IPS DF 19.7 (cell line): Measurements from ENCODE around the gene PHLPP1.
A peak's percentile ranks its signal among the peaks of the same experiment; 100 is the strongest.

Experiments
- DNase-seq: peaks from one replicate; pipeline ENCODE4 v3.0.0-alpha.2; 2013; ENCODE audit warnings: low read depth, low spot score

The PHLPP1 gene

DNA sequence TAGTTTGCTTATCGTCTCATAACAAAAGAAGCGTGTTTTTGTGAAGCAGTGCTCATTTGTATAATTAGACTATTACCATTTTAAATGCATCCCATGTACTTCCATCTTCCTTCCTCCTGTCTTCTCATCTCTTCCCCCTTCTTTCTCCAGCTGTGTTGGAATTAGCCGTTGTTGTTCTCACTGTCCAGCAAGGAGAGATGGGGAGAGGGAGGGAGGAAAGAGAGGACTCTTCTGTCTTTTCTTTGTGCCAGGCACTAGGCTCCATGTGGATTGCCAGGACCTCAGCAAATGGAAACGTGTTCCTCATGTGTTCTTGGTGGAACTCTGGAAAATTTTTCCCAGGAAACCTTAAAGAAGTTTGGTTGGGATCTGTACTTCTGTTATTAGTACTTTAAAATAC is 131.7 kb downstream of the PHLPP1 start:
- no peak for DNase-seq

DNA sequence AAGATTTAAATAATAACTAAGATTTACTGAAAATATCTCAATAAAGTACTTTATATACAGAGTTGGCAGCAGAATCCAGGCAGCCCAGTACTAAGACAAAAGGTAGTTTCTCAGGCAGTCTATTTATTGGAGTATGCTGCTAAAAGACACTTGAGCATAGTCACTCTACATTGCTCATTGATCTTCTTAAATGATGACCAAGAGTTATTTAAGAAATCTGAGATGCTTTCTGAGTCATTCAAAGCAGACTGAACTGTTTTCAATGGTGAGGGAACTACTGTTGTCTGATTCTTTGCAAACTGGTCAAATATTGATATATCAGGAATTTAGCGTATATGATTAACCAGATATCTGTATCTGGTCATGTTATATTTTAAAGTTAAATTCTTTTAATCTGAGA is 133.6 kb downstream of the PHLPP1 start:
- no peak for DNase-seq

DNA sequence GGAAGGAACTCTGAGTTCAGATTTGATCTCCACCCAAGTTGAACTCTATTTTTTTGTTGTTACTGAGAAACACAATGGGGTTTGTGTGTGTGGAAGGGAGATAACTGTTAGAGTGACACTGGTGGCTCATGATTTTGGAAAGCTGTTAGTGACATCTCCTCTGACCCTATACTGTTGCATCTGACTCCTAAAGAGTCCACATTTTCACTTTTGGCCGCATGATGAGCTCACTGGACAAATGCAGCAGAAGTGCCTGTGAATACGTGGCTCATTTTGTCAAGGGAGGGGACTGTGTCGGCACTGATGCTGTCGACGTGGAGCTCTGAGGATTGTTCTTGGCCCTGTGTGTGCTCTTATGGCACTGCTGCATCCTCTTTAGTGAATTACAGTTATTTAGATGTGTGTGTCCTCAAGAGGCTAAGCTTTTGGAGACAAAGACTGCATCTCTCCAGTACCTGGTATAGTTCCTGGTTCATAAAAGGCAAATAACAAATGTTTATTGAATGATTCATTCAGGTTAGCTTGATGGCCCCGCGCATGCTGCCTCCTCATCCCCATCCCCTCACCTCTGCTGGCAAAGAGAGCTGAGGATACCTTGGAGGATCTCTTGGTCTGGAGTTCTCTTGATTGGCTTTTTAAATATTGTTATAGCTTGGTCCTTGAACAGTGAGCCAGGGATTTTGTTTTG is 135.4 kb downstream of the PHLPP1 start:
- DNase-seq = no peak

DNA sequence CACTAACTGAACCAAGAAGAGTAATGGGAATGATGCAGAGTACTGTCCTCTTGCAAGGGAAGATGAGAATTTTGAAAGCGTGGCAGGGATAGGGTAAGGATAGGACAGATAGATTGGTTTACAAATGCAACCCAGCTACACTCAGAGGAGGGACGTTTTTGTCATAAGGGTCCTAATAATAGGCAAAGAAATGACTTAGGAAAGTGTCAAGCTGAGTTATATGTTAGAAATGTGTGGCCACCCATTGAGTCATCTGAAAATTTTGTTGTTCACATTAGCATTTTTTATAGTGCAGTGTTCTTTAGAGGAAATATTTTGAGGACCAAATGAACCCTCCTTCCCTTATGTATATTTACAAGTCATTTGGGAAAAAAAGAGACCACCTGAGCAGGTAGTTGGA is 137.5 kb downstream of the PHLPP1 start:
- DNase-seq = no peak

DNA sequence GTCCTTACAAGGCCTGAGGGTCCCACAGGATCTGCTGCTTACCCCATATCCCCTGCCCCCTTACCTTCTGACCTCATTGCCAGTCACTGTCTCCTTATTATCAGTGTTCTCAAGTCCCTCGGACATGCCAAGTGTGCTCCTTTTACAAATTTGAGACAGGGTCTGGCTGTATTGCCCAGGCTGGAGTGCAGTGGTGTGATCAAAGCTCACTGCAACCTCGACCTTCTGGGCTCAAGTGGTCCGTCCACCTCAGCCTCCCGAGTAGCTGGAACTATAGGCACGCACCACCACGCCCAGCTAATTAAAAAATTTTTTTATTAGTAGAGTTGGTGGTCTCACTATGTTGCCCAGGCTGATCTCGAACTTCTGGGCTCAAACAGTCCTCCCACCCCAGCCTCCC is 141.0 kb downstream of the PHLPP1 start:
- no peak for DNase-seq

DNA sequence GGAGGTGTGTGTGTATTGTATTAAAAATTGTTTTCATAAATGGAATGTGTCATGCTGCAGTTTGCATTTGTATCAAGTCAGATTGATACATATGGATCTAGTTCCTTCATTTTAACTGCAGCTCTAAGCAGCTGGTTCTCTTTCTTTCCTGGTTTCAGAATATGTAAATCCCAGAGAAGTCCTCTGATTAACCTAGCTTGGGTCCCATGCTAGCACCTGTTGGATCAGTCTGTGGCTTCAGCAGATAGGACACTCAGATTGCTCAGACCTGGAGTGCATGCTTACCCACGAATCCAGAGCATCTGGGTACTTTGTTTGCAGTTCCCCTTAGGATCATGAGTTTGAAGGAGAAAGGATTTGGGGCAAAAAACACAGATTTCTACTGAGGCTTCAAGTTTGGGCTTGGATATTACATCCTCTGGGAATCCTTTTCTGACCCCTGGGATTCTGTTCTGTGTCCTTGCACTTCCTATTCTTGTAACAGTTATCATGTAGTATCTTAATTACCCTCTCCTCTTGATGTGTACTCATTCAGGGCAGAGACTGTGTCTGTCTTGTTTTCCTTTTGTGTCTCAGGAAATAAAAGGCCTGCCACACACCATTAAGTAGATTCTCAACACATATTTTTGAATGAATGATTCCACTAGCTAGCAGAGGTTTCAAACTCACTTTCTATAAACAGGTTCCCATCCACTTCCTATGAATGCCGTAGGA is 142.1 kb downstream of the PHLPP1 start:
- no peak for DNase-seq

DNA sequence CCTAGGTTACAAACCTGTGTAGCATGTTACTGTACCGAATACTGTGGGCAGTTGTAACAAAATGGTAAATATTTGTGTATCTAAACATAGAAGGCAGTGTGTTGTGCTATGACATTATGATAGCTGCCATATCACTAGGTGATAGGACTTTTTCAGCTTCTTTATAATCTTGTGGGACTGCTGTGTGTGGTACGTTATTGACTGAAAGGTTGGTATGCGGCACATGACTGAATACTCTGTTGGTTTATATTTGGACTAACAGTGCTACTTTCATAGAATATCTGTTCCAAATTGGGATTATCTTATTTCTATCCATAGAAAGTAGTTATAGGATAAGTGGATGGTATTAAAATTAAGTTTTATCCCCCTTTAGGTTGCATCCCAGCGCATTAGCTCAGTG is 144.7 kb downstream of the PHLPP1 start:
- no peak for DNase-seq

DNA sequence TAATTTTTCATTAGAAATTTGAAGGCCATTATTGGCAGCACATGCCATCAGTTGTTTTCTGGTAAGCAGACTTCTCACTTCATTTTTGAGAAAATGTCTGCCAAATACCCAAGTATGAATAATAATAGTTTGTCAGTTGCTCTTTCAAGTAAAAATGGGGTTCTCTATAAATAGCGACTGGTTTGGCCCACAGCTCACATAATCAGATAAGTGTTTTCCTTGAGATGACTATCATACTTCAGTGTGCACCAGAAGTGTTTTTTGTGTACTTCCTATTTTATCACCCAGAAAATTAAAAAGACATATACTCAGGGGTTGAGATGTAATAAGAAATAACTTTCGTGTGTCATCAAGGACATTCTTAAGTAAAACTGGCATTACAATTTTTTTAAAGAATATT is 147.1 kb downstream of the PHLPP1 start:
- DNase-seq = no peak

DNA sequence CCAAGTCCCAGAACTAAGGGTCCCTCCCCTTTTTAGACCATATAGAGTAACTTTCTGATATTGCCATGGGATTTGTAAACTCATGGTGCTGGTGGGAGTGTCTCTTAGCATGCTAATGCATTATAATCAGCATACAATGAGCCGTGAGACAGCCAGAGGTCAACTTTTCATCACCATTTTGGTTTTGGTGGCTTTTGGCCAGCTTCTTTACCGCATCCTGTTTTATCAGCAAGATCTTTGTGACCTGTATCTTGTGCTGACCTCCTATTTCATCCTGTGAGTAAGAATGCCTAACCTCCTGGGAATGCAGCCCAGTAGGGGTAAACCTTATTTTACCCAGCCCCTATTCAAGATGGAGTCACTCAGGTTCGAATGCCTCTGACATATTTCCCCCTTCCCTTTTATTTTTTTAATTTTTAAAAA is 148.2 kb downstream of the PHLPP1 start:
- DNase-seq = no peak

DNA sequence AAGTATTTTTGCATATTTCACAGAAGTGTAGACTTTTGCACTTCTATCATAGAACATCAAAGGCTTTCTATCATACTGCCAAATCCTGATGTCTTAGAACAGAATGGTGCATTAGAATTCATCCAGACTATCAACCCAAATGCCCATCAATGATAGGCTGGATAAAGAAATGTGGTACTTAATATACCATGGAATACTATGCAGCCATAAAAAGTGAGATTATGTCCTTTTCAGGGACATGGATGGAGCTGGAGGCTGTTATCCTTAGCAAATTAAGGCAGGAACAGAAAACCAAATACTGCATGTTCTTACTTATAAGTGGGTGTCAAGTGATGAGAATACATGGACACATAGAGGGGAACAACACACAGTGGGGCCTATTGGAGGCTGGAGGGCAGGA is 150.2 kb downstream of the PHLPP1 start:
- DNase-seq = no peak

DNA sequence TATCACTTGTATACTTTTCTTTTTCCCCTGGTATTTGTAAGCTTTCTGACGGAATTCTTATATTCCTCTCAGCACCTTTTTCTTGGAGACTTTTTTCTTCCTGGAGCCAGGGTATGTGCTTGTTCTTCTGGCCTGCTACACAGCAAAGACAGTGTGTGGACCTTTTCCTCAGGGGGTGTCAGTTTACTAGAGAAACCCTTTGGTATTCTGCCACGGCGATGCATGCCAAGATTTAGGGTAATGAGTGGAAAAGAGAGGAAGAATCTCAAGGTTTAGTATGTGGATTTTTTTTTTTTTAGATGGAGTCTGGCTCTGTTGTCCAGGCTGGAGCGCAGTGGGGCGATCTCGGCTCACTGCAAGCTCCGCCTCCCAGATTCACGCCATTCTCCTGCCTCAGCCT is 152.2 kb downstream of the PHLPP1 start:
- DNase-seq = no peak

DNA sequence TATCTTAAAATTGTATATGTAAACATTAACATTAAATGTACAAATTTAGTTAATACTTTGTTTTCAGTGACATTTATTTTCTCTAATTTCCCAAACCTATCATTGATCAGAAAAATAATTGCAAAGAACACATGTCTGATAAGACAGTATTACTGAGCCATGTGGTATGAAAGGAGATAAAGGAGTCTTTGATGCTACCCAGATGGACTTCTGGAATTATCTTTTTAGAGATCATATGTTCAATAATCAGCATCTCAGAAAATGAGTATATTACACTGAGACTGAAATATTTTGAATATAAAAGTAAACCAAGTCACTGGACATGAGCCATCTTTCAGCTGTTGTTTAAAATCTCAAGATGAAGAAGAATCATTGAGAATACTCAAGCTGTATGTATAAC is 153.3 kb downstream of the PHLPP1 start:
- no peak for DNase-seq

DNA sequence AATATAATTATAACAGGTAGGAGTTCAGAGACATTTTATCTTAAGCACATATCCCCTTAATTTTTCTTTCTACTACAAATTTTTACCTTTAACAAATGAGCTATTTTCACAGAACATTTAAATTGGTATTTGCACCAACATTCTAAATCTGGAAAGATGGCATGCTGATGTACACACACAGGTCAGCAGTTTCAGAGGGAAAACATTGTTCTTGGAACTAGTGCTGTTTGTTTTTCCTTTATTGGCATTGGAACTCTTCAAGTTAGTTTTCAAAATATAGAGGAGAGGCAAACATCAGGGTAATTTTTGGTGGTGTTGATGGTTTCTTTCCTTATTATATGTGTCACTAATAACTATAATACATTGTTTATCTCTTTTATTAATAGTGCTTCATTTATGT is 155.3 kb downstream of the PHLPP1 start:
- no peak for DNase-seq

DNA sequence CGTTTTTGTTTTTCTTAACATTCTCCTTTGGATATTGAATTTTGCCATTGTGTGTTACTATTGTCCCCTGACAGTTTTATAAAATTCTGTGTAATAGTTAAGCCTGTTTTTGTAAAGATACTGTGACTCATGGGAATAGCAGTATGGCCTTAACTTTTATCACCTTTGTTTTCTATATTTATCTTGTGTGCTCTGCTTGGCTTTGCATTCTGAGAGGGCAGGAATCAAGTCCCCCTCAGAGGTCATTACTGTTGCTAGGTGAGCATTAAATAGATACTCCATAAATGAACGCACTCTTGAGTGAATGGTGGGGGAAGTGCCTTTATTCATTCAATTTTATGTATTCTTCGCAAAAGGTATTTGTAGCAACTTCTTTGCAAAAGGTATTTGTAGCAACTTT is 160.0 kb downstream of the PHLPP1 start:
- DNase-seq = no peak

DNA sequence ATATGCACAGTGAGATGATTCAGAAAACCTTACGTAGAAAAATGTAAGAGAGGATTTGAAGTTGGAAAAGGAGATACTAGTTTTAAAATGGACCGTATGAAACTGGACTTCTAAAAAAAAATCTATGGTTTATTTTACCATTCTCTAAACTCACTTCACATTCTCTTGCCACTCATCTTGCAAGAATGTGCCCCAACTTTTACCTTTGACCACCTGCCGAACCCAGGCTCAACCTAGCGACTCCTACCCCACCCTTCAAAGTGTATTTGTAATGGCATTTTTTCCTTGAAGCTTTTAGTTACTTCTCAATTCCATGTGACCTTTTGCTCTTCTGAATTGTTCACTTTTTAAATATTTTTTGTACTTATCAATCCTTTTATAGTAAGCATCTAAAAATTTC is 160.8 kb downstream of the PHLPP1 start:
- no peak for DNase-seq

DNA sequence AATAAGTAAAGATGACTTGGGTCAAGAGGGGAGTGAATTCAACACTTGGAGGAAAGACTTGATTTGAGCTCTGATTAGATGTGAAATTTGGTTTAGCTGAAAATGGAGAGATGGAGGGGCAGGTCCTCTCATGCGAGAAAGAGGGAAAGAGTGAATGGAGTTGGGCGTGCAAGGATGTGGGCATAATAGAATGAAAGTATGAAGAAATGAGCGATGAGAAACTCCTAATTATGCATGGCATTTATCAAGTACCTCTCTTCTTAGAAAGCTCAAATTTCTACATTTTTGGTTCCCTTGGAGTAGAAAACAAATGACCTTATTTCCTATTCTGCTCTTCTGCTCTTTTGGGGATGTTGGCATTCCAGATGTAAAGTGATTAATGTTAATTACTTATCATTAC is 161.5 kb downstream of the PHLPP1 start:
- DNase-seq = no peak

DNA sequence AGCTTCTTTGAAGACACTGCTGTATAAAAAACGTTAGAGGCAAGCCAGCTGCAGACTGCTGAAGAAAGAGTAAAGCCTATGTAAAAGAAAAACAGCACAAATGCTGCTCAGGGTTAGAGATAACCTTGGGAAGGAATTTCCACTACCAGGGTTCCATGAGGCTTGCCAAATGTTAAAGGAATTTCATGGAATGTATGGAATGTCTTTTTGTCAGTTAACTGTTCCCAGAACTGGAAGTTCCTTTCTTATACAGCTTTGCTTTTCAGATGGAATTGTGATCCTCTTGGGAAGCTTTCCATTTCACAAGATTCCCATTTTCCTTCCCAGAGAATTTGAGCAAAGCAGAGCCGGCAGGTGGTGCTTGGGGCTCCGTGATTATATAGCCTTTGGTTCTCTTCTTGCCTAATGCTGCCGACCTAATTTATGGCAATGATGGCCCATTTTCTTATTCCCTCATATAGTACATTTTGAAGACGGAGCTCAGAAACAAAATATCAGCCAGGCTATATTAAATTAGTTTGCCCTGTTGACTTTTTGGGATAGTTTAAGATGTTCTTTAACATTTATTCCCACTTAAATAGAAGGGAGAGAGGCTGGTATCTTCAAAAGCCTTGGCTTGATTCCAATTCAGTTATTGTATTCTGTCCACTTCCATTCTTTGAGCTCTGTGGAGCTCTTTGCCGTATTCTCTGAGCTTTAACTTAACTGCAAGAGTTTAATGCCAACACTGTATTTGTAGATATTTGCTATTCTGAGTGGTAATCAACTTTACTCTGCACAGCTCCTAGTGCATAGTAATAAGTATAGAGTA is 162.3 kb downstream of the PHLPP1 start:
- DNase-seq = peak; percentile 92

DNA sequence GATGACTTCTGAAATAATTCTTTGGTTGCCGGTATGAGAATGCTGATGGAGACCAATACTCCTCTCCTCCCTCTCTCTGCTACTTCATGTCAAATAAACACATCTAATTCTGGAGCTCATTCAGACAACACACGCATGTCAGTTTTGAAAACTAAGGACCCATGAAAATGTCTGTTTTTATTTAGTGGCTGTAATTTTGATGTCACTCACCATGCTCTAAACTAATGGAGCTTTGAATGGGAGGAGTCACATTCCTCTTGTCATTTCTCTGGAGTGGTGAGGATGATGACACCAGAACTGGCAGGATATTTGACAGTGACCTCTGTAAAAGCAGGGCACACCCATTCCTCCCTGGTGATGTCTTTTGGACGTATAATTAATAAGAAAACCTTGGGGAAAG is 163.0 kb downstream of the PHLPP1 start:
- DNase-seq = no peak

DNA sequence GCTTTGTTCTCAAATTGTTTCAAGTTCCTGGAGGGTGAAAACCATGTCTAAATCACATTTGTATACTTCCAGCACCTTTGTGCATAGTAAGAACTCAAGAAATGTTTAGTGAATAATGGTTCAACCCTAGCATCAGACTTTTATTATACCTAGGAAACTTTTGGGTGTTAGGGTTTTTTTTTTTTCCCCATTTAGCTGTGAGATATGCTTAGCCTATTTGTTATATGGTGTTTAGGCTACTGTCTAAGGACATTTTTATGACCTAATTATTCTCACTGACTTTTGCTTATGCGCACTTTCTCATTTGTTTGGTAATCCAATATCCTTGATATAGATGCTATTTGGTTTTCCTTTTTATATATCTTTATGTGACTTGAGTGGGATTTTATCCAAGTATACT is 164.7 kb downstream of the PHLPP1 start:
- DNase-seq = no peak

DNA sequence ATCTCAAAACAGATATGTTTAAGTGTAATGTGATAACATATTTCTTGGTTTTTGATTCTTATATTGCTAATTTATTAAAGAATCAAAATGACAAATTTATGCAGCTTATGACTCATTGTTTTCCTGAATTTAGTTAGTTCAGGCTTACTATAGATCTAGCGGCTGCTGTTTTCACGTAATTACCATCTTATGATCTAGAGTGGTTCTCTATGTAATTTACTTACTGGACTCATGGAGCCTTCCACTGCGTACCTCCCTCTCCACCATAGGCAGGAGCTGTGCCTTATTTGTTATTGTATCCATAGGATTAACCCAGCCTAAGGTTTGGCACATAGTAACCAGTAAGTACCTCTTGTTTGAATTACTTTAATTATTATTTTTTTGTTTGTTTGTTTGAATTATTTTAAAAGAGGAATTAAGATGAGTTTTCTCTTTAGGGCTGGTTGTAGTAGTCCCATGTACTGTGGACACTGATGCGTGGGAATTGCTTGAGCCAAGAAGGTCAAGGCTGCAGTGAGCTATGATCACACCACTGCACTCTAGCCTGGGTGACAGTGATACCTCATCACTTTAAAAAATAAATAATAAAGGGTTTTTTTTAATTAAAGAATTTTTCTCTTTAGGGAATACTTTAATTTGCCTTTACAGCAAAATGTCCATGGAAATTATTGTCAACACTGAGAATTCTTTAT is 165.5 kb downstream of the PHLPP1 start:
- no peak for DNase-seq

DNA sequence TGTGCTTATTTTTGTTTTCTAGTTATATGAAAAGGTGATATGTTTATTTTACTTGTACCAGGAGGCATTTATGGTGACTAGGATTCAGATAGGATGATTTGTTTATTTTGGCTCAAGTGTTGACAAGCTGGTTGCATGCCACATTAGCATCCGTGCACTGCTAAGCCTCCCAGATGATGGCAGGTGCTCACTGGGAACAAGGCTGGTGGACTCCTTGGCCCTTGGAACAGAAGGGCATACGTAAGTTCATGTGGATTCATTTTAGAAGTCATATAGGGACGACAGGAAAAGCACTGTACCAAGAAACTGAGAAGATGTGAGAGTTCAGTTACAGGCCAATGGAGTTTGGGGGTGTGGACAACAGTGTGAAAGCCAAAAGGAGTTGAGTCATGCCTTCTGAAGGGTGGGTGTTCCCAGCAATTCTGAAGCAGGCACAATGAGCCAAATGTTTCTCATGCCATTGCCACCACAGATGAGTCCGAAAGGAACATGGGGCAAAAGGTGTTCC is 166.2 kb downstream of the PHLPP1 start:
- no peak for DNase-seq
